PFSK-1 (cell line): ENCODE results near the gene PEMT.

Source experiments
- FOXP2 ChIP-seq: optimal IDR thresholded peaks from 2 replicates; pipeline ENCODE3; 2011; ENCODE audit warnings: borderline replicate concordance, control low read depth, inconsistent platforms; ENCODE audit not compliant: insufficient read depth; ENCODE audit errors: extremely low read length, extremely low read depth
- POLR2AphosphoS5 ChIP-seq: IDR thresholded peaks from 2 replicates; pipeline ENCODE4 v1.6.1; 2012; ENCODE audit warnings: low read depth, mild to moderate bottlenecking, control low read depth, low read length, moderate library complexity
- SIN3A ChIP-seq: IDR thresholded peaks from 2 replicates; pipeline ENCODE4 v1.6.1; 2012; ENCODE audit warnings: mild to moderate bottlenecking, low read length, moderate library complexity, borderline replicate concordance; ENCODE audit not compliant: insufficient read depth
- TAF1 ChIP-seq: IDR thresholded peaks from 2 replicates; pipeline ENCODE4 v1.6.1; 2012; ENCODE audit warnings: low read length, control low read depth, borderline replicate concordance; ENCODE audit not compliant: insufficient read depth
- TF ChIP-seq, protein P1 (sequence below), 2 experiments: IDR thresholded peaks; 2 replicates each; pipeline versions ENCODE4 v1.6.1 to v1.8.0; 2011 to 2012; ENCODE audit warnings: low read depth in 2 of 2, low read length in 2 of 2, control low read depth in 1 of 2, inconsistent platforms in 1 of 2, mild to moderate bottlenecking in 1 of 2, moderate library complexity in 1 of 2; ENCODE audit not compliant: insufficient read depth in 1 of 2

The PEMT gene

DNA sequence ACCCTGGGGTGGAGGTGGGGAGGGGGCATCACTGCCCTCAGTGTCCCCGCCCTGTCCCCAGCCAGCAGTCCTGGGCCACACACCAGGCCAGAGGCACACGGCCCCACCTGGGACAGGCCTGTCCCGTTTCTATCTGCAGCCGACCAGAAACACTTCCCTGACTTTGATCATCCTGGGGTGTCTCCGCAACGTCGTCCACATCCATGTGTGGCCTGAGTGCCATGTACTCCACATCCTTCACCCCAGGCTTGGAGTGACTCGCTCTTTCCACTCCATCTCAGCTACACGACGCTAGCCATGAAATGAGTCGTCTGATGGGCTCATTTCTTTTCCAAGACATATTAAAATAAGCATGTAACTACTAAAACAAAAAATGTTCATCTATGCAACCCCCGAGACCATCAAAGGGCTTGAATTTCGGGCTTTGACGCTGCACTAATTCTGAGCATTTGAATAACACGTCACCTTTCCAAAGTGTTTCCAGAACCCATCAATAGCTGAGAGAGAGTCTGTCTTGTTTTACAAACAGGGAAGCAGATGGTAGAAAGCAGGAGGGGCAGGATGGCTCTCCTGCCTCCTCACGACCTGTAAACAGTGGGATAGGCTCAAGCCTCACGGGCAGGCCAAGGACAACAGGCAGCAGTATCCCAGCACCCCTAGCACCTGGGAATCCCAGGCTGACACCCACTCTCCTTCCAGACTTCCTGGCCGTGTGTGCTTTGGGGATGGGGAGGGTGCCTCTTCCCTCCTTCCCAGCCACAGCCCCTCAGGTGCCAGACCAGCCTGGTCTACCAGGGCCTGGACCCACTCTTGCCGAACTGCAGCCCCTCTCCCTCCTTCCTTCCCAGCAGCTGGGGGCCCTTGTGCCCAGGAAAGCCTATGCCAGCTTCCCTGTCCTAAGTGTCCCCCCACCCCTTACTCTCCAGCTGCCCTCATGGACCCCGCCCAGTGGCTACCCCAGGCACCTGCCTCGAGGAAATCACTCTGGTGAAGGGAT lies 75.3 kb downstream of the PEMT start:
- TF ChIP-seq TAF1 (no peak), POLR2AphosphoS5 (no peak), SIN3A (no peak), FOXP2 (no peak)
- TF ChIP-seq, protein P1, sequence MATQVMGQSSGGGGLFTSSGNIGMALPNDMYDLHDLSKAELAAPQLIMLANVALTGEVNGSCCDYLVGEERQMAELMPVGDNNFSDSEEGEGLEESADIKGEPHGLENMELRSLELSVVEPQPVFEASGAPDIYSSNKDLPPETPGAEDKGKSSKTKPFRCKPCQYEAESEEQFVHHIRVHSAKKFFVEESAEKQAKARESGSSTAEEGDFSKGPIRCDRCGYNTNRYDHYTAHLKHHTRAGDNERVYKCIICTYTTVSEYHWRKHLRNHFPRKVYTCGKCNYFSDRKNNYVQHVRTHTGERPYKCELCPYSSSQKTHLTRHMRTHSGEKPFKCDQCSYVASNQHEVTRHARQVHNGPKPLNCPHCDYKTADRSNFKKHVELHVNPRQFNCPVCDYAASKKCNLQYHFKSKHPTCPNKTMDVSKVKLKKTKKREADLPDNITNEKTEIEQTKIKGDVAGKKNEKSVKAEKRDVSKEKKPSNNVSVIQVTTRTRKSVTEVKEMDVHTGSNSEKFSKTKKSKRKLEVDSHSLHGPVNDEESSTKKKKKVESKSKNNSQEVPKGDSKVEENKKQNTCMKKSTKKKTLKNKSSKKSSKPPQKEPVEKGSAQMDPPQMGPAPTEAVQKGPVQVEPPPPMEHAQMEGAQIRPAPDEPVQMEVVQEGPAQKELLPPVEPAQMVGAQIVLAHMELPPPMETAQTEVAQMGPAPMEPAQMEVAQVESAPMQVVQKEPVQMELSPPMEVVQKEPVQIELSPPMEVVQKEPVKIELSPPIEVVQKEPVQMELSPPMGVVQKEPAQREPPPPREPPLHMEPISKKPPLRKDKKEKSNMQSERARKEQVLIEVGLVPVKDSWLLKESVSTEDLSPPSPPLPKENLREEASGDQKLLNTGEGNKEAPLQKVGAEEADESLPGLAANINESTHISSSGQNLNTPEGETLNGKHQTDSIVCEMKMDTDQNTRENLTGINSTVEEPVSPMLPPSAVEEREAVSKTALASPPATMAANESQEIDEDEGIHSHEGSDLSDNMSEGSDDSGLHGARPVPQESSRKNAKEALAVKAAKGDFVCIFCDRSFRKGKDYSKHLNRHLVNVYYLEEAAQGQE (IDR thresholded peaks at IDR 0.05; ENCODE audit: insufficient read depth in 1 of 2, low read depth in 2 of 2, low read length in 2 of 2): no peak

DNA sequence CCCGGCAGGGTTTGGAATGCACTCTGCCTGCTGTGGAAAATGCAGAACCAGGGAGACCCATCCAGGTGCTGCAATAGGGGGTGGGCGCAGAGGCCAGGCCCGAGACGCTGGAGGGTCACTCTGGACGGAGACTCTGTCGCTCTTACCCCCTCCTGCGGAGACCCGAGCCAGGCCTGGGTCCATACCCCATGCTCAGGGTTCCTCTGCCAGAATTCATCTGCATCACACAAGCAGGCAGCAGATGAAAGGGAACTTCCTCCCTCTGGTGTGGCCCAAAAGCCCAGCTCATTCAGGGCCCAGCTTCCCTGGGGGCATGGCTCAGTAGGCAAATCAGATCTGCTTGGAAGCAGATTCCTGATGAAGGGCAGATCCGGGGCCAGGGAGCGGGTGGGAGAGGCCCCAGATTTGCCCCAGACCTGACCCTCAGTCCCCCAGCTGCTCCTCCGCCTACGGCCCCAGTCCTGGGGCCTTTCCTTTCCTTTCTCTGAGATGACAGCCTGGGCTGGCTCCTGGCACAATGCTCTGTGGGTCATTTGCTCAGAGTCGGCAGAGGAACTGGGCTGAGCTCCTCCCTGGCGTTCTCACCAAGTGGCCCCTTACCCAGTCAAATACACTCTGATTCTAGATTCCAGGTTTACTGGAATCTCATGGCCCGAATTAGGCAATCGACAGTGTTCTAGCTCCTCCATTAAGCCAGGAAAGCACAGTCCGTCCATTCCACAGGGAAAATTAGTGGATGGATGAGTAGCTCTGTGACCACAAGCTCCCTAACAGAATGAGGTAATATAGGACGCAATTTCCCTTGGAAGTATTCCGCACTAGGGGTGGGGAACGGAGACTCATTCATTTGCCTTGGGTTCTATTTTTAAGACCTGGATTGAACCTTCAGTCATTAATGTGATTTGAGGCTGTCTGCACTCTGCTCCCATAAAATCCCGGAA lies 76.2 kb downstream of the PEMT start:
- TF ChIP-seq, protein P1 (IDR thresholded peaks at IDR 0.05; ENCODE audit: insufficient read depth in 1 of 2, low read depth in 2 of 2, low read length in 2 of 2): no peak
- TF ChIP-seq POLR2AphosphoS5 (no peak), SIN3A (no peak), TAF1 (no peak)

DNA sequence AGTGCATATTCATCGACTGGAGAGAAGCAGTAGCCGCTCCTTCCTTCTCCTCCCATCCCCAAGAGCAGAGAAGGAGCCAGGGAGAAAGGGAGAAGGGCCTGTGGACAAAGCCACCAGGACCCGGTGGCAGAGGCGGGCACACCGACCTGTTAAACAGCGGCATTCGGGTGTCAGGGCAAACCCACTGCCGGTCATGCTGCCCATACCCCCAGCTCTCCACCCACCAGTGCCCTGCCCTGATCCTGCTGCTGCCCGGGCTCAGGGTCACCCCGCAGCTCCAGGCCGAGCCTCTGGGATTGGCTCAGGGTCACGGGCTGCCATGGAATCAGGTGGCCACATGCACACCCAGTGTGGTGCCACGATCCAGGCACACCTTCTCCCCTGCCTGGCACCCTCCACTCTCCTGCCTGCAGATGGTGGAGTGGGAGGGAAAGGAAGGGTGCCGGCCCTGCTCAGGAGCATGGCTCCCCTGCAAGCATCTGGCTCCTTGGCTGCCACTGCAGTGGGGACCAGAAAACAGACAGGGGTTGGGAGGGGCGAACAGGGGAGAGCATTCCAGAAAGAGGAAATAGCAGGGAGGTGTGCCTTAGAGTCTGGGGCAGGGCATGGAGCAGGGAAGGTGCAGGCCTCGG lies 77.0 kb downstream of the PEMT start:
- TF ChIP-seq TAF1 (no peak), SIN3A (no peak)
- TF ChIP-seq, protein P1 (IDR thresholded peaks at IDR 0.05; ENCODE audit: insufficient read depth in 1 of 2, low read depth in 2 of 2, low read length in 2 of 2): no peak

DNA sequence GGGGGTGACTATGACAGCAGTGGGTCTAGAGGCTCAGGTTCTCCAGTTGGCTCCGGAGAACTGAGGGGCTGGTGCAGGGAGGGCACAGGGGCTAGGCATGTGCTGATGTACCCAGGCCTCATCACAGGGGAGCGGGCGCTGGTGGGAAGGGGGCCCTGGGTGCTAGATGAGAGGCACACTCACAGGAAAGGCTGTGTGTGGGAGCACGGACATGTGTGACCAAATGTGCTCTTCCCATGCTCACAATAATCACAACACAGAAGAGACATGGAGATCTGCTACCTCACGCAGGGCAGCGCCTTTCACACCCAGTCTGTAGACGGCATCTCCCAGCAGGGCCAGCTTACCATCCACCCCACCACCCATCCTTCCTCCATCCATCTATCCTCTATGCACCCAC lies 77.9 kb downstream of the PEMT start:
- TF ChIP-seq, protein P1 (IDR thresholded peaks at IDR 0.05; ENCODE audit: insufficient read depth in 1 of 2, low read depth in 2 of 2, low read length in 2 of 2): no peak
- TF ChIP-seq SIN3A (no peak), TAF1 (no peak), FOXP2 (no peak), POLR2AphosphoS5 (no peak)
